ENCODE data around the gene SEC16A.

DNA sequence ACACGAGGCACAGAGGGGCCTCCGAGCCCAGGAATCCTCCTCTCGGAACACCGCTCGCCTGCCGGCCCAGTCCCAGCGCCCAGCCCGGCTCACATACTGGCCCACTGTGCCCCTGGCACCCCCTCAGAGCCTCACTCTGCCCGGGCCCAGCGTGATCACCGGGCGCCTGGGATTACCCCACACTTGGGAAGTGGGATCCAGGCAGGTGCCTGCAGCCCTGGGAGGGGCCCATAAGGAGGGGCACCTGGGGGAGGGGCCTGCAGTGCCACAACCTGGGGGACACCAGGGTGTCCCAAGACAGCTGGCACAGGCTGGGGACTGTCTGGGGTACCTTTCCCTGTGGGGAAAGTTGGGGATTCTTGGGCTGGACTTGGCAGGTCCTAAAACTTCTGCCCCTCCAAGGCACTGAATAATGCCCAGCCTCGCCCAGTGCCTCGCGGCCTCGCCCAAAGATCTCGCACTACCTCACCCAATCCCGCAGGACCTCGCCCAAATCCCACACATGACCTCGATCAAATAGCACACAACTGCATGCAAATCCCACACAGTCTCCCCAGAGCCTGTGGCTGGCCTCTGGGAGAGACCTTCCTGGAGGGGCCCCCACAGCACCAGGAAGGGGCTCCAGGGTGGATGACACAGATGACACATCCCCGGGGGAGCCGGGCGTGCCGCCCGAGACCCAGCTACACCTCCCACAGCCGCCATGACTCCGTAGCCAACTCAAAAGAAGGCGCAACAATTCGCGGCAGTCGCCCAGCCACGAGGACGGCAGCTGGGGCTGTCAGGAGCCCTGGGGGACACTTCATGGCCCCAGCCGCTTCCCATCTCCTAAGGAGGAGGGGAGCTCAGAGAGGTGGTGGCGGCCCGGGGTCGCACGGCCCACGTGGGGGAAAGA, 49.3 kb upstream of the SEC16A start:
- TF ChIP-seq CTCF (IDR thresholded peaks at IDR 0.05): no peak
- no peak for TF ChIP-seq POLR2A (IDR thresholded peaks at IDR 0.05)
